ENCODE results near the gene RPP25L.
"Not testable (repeated sequence)": the region's sequence is repeated elsewhere in the genome, so short reads cannot be mapped to it uniquely, and the experiment has no call there.

The RPP25L gene, protein sequence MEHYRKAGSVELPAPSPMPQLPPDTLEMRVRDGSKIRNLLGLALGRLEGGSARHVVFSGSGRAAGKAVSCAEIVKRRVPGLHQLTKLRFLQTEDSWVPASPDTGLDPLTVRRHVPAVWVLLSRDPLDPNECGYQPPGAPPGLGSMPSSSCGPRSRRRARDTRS

DNA sequence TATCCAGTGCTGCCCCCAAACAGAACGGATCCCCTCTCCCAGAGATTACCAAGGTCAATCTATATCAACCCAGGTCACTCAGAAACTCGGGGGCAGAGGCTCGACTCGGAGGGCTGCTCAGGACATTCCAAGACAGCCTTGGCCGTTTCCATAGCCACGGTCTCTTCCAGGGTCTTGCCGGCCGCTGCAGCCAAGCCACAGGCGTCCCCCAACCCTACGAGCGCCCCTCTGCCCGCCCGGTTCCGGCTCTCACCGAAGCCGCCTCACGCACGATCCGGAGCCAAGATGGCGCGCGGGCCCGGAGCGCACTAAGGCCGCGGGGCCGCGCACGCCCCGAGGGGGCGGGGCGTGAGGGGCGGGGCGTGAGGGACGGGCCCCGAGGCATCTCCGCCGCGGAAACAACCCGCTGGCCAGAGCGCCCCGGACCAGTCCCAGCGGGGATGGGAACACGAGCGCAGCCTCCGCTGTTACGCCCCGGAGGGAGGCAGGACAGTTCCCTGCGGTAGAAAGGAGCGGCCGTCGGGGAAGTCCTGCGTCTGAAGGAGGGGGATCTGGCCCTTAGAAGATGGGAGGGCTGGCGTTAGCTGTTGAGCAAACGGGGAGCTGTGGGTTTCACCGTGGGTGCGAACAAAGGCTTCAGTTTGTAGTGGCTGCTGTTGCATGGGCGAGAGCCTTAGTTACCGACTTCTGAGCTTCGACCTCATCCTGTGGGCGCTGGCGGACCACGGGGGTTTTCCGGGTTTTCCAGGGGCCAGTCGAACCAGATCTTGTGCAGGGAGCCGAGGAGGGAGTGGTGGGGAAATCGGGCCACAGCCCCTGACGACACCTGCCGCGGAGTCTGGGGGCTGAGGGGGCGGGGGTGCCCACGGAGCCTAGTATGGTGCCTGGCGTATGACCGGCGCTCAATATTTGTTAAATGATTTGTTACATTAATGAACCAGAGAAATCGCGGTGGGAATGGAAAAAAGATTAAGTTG lies at the start of gene RPP25L:
Gene RPP25L (minus strand): TSS at position 287 of the 977 bp plus-strand sequence. CDS start 801 bp downstream, outside the sequence.
- peak; percentile 8 for DNase-seq

DNA sequence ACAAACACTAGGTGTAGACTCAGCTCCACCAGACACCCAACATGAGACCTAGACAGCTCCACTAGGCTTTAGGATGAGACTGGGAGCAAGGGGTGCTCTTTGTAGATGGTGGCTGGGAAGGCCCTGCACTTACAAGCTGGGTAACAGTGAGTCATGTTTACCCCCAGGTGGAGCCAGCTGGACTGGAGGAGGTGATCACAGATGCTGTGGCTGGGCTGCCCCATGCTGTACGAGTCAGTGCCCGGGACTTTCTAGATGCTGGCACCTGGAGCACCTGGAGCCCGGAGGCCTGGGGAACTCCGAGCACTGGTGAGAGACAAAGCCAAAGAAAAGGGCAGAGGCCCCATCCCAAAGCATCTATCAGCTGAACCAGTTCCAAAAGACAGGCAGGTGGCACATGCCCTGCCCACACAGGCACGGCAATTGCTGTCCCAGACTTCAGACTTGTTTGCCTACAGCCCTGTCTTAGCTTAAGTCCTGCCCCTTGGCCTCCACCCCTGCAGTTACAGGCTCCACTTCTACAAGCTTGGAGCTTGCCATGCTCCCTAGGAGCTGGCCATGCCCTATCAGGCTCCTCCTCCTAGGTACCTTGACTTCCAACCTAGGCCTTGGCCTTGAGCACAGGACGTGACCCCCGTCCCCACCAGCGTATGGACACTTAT lies 47.8 kb upstream of the RPP25L start:
- no peak for DNase-seq

DNA sequence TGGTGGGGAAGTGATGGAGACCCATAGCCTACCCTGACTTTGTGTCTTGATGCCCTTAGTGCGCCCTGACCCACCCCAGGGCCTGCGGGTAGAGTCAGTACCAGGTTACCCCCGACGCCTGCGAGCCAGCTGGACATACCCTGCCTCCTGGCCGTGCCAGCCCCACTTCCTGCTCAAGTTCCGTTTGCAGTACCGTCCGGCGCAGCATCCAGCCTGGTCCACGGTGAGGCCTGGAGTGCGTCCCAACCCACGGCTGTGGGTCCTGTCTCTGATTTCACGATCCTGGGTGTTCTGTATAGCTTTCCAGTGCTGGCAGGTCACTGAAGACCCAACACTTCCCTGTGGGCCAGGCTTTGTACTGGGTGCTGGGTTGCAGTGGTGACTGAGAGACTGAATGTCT lies 46.6 kb upstream of the RPP25L start:
- no peak for DNase-seq

DNA sequence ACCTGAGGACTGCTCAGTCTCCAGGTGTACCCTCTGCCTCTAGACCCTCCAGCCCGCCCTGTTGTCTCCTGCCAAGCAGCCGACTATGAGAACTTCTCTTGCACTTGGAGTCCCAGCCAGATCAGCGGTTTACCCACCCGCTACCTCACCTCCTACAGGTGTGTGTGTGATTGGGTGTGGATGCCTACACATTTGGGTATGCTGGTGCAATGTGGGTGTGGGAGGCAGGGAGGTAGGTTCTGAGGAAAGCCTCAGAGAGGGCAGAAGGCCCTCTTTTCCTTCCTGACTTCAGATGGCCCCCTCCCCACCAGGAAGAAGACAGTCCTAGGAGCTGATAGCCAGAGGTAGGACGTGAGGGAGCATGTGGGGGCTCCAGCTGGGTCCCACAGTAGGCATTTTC lies 45.1 kb upstream of the RPP25L start:
- no peak for DNase-seq

DNA sequence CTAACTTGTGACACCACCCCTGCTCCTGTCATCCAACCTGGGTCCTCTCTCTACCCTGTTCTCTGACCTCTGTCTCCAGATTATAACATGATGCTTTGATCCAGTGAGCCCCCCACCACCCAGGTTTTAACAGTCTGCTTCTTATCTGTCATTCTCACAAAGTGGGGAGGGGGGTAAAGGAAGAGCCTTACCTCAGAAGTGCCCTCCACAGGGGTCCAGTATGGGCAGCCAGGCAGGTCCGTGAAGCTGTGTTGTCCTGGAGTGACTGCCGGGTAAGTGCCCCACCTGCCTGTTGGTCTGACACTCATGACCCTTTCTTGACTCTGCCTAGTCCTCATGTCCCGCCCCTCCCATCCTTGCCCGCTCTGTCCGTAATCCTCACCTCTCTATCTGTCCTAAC lies 43.5 kb upstream of the RPP25L start:
- DNase-seq, result no peak

DNA sequence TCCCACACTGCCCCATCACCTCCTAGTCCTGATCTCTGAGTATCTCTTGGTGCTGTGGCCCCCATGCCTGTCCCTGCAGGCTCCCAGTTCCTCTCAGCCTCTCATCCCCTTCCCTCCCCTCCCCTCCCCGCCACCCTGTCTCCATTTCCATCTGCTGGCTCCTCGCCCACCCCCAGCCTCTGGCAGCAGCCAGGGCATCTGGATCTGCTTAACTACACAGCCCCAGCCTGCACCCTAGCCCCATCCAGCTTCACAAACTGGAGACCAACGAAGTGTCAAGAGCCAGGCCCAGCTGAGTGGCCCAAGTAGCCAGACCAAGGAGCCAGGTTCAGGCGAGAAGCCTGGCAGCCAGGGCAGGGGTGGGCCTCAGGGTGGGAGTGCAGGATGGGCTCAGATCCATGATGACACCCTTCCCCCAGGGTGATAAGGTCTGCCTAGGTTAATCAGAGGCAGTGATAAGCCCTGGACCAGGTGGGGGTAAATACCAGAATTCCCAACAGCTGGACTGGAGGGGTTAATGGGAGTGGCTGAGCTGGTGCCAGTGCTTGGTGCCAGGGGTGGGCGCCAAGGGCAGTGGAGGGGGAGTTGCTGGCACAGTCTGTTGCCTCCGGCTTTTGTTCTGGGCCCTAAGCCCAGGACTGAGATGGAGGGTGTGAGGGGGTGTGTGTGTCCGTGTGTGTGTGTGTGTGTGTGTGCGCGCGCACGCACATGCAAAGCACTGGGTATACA lies 42.6 kb upstream of the RPP25L start:
- no peak for DNase-seq

DNA sequence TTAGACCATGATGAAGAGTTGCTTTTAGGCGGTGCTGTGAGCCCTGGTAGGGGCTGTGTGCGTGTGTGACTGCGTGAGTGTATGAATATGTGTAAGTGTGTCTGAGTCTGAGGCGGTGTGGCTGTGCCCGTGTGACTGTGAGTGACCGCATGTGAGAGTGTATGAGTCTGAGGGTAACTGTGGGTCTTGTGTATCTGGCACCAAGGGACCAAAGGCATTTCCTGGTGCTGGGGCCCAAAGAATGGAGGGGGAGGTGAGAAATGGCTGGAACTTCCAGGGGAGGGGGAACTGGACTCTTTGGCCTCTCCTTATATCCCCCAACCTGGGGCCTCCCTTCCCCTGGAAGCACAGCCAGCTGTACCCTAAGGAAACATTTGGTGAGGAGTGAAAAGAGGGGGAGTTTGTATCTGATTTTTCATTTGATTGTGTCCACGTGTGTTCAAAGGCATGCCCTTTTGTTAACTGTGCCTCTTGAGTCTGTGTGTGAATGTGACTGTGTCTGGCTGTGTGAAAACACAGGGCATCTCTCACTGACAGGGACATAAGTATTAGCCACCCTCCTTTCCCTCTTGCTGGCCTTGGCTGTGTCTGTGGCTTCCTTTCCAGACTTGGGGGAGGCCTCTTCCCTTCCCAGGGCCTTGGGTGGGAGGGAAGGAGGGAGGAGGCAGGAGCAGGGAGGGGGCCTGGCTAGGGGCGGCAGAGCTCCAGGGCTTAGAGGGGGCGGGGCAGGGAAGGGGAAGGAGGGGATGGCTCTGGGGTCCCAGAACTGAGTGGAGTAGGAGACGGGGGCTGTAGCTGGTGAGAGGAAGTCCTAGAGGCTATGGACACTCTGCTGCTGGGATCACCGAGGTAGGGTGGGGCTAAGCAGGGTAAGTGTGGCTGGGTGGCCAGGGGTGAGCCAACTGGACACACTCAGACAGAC lies 41.5 kb upstream of the RPP25L start:
- DNase-seq, result no peak

DNA sequence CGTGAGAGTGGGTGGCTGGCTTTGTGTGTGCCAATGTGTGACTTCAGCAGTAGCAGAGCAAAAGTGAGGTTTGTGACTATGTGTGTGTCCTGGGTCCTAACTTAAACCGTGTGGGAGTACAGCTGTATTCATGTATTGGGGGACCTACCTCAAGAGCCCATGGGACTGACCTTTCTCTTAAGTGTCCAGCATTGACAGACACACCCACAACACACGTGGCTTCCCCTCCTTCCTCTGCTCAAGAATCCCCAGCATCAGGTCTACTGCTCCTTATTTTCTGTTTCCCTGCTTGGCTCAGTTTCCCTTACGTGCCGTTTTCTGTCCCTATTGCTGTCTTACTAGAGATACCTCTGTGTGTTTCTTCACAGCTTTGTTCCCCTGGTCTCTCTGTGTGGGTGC lies 40.7 kb upstream of the RPP25L start:
- no peak for DNase-seq

DNA sequence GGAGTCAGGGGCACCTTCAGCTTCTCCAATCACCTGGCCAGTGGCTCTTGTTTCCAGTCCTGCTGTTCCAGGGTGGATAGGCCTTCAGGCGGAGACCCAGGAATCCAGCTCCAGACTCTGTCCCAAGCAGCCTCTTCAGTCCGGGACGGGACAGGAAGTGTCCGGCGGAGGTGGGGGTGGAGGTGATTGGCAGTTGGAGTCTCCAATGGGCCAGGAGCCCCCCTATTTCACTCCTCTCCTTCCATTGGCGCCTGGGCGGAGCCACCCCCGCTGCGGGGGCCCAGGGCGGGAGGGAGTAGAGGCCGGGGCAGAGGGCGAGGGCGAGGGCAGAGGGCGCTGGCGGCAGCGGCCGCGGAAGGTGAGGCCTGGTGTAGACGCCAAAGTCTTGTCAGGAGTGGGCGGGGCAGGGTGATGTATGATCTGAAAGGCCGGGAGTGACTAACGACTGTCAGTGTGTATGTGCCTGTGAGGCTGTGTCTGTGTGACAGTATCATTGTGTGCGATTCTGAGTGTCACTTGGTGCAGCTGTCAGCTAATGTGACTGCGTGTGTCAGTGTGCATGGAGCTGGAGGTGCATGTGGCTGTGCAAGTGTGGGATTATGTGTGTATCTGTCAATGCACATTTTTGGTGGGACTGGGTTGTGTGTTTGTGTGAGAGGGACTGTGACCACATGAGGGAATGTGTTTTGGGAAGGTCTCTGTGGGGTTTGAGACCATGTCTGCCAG lies 40.1 kb upstream of the RPP25L start, which contains the start of gene IL11RA:
Gene IL11RA (plus strand): TSS at position 310 of the 726 bp plus-strand sequence. CDS start 3,033 bp downstream, outside the sequence.
- DNase-seq, result no peak

DNA sequence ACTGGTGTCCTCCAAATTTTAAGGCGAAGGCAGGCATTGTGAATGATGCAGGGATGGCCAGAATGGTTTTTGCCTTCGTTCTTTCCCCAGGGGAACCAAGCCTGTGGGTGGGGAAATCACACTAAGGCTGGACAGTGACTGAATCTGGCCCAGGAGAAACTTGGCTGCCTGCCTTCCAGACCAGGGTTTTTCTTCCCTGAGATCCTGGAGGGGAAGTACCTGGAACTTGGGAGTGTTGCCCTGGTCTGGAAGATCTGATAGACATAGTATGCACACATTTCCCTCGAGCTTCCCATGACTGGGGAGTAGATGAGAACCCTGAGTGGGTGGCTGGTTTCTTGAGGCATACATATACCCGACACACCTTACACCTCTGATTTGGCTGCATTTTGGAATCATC lies 39.4 kb upstream of the RPP25L start:
- DNase-seq, result no peak

DNA sequence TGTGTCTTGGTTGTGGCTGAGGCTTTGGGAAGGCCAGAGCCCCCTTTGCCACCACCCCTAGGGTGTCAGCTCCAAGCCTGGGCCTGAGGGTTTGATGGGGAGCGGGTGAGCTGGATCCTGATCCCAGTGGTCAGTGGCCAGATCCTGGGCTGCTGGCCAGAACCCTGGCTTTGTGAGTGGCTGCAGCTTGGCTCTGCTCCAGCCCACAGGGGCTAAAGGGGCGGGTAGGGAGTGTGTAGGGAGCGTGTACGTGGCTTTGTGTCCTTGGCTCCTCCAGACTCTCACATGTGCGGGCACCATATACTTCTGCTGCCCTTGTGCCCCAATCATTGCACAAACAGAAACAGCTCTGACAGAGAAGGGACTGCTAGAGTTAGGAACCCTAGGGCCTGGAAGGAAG lies 38.9 kb upstream of the RPP25L start:
- no peak for DNase-seq

DNA sequence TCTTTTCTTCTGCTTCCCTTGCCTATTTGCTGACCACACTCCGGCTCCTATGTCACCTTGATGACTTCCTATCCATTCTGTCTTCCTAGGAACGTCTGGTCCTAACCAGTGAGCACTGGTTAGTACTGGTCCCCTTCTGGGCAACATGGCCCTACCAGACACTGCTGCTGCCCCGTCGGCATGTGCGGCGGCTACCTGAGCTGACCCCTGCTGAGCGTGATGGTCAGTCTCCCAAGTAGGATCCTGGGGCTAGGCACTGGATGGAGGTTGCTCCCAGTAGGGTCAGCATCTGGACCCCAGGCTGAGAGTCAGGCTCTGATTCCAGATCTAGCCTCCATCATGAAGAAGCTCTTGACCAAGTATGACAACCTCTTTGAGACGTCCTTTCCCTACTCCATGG lies 36.8 kb upstream of the RPP25L start:
- no peak for DNase-seq

DNA sequence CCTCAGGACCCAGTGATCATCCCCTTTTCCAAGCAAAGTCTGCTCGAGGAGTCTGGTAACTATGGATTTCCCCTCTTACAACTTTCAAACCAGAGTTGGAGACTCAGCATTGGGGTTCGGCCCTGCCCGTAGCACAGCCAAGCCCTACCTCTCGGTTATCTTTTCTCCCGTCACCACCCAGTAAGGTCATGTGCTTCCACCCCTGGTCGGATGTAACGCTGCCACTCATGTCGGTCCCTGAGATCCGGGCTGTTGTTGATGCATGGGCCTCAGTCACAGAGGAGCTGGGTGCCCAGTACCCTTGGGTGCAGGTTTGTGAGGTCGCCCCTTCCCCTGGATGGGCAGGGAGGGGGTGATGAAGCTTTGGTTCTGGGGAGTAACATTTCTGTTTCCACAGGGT lies 35.8 kb upstream of the RPP25L start:
- DNase-seq, result no peak

DNA sequence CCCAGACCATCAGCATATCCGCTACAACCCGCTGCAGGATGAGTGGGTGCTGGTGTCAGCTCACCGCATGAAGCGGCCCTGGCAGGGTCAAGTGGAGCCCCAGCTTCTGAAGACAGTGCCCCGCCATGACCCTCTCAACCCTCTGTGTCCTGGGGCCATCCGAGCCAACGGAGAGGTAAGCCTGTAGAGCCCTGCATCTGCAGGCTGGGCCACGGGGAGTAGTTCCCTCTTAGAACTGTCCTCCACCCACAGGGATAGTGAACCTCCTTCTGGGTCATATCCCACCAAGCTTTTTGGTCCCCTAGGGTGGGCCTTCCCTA lies 35.1 kb upstream of the RPP25L start:
- no peak for DNase-seq

DNA sequence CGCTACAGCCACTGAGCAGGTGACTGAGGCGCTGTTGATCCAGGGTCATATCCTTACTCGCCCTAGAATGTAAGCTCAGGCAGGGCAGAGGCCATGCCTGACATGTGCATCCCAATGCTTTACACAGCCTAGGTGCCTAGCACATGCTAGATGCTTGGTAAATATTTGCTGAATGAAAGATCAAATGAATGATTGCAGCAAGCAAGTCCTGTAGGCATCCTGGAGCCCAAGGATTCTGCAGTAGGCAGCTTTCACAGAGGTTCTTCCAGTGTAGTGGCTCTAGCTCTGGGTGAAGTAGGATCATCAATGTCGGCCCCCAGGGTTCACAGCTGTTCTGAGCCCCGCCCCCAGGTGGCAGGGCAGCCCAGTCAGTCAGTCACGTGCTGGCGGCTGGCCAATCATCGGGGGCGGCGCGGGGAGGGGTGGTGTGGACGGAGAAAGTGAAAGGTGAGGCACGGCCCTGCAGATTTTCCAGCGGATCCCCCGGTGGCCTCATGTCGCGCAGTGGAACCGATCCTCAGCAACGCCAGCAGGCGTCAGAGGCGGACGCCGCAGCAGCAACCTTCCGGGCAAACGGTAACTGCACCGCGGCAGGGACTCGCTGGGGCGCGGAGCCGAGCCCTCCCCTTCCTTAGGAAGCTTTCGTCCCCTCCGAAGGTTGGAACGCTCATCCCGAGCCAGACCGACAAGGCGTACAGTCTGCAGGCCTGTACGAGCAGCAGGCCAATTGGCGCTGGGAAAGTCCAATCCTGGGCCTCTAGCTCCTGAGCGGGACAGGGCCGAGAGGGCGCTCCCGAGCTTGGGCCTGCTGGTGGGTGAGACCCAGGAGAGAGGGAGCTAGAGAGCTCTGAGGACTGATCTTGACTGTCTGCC lies 34.5 kb upstream of the RPP25L start, which contains the start of gene GALT:
Gene GALT (plus strand): TSS at position 465 of the 873 bp plus-strand sequence. CDS start 30 bp downstream, at position 495.
- peak; percentile 37 for DNase-seq

DNA sequence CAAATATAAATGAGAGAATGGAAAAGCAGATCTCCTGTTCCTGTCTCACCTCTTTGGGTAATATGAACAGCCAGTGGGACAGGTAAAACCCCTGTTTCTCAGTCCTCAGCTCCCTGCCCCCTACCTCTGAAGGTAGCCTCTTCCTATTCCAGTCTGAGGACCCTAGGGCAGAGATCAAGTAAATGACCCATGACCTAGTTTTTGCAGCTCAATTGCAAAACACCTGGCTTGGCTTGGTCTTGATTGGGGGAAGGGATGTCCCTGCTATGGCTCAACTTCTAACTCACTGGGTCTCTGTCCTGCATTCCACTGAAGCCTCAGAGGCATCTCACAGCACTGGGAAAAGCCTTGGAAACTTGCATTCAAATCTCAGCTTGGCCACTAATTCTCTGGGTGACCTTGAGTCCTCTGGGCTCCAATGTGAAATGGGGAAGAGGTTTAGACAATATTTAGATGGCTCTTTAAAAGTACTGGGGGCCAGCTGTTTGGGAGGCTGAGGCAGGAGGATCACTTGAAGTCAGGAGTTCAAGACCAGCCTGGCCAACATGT lies 32.9 kb upstream of the RPP25L start:
- no peak for DNase-seq

DNA sequence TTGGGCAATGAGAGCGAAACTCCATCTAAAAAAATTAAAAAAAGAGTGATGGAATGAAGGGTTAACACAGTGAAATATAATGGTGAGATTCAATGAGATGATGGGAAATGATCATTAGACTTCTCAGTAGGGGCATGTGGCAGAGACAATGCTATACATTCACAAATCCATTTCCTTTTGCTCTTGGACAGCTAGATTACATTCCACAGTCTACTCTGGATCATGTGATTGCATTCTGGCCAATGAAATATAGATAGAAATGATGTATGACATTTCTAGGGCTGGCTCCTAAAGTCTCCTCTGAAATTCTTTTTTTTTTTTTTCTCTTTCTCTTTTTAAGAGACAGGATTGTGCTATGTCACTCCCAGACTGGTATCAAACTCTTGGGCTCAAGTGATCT lies 30.8 kb upstream of the RPP25L start:
- no peak for DNase-seq

DNA sequence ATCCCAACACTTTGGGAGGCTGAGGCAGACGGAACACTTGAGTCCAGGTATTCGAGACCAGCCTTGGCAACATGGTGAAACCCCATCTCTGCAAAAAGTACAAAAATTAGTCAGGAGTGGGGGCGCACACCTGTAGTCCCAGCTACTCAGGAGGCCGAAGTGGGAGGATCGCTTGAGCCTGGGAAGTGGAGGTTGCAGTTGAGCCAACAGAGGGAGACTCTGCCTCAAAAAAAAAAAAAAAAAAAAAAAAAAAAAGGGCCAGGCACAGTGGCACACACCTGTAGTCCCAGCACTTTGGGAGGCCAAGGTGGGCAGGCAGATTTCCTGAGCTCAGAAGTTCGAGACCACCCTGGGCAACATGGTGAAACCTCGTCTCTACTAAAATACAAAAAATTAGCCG lies 27.4 kb upstream of the RPP25L start:
- not testable (repeated sequence) for DNase-seq

DNA sequence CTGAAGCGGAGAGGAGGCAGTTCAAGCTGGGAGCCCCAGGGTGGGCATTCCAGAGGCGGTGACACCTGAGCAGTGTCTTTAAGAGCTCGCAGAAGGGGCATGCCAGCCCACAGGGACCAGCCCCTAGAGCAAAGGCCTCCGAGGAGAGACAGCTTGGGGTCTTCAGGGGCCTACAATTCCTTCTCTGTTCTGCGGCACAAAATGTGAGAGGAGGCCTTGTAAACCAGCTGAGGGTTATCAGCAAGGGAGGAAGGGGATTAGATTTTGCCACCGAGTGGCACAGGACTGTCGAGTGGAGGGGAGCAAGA lies 26.2 kb upstream of the RPP25L start:
- no peak for DNase-seq
